DMS79 (cell line): ENCODE measurements around the gene EIF2S1.
A peak's percentile ranks its signal among the peaks of the same experiment; 100 is the strongest.
"Not testable (repeated sequence)": the region's sequence is repeated elsewhere in the genome, so short reads cannot be mapped to it uniquely, and the experiment has no call there.

Experiments
- DNase-seq: peaks from one replicate; lab custom pipeline; 2025; lab: John Stamatoyannopoulos, UW

Gene EIF2S1

GRCh38 chr14:67411370-67411769 lies 51.2 kb downstream of the EIF2S1 start:
- no peak for DNase-seq

DNA sequence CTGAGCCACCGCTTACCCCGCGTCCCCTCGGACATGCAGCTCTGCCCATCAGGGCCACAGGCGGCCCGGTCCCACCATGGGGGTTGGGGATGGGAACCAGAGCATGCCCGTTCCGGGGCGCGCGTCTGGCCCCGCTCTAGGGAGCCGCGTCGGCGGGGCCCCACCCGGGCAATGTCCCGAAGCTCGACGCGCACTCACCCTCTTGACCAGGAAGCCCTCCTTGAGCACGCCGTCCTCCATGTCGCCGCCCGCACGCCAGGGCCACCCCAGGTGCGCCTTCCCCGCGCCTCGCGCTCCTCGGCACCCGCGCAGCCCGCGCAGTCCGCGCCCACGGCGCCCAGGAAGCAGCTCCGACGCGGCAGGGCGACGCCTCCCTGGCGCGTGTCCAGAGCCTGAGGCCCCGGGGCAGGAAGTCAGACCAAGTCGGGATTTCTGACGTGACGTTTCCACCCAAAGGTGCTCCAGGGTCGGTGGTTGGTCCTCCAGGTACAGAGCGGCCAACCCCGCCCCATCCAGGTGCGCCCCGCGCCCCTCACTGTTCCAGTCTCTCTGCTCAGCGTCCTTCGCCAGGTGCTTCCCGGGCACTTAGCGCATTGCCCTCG lies 51.8 kb downstream of the EIF2S1 start, which contains the start of gene PLEK2:
Gene PLEK2 (minus strand): TSS at position 346 of the 602 bp plus-strand sequence. CDS start 106 bp downstream, at position 240.
- peak; percentile 89 for DNase-seq

GRCh38 chr14:67413806-67414769 lies 54.0 kb downstream of the EIF2S1 start:
- no peak for DNase-seq

GRCh38 chr14:67415610-67416009 lies 55.5 kb downstream of the EIF2S1 start:
- DNase-seq = not testable (repeated sequence)

GRCh38 chr14:67416085-67416484 lies 56.0 kb downstream of the EIF2S1 start:
- no peak for DNase-seq

- no peak for DNase-seq
These were observed 56.7 kb downstream of the EIF2S1 start for GRCh38 chr14:67416810-67417209.

DNA sequence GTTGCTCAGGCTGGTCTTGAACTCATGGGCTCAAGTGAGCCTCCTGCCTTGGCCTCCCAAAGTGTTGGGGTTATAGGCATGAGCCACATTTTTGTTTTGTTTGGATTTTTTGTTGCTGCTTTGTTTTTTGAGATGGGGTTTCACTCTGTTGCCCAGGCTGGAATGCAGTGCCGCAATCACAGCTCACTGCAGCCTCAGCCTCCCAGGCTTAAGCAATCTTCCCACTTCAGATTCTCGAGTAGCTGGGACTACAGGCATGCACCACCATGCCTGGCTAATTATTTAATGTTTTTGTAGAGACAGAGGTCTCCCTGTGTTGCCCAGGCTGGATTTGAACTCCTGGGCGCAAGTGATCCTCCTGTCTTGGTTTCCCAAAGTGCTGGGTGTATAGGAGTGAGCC lies 57.5 kb downstream of the EIF2S1 start:
- no peak for DNase-seq

- no peak for DNase-seq
These were observed 58.5 kb downstream of the EIF2S1 start for GRCh38 chr14:67418401-67419191.

- DNase-seq = no peak
These were observed 60.1 kb downstream of the EIF2S1 start for GRCh38 chr14:67420102-67420739.

DNA sequence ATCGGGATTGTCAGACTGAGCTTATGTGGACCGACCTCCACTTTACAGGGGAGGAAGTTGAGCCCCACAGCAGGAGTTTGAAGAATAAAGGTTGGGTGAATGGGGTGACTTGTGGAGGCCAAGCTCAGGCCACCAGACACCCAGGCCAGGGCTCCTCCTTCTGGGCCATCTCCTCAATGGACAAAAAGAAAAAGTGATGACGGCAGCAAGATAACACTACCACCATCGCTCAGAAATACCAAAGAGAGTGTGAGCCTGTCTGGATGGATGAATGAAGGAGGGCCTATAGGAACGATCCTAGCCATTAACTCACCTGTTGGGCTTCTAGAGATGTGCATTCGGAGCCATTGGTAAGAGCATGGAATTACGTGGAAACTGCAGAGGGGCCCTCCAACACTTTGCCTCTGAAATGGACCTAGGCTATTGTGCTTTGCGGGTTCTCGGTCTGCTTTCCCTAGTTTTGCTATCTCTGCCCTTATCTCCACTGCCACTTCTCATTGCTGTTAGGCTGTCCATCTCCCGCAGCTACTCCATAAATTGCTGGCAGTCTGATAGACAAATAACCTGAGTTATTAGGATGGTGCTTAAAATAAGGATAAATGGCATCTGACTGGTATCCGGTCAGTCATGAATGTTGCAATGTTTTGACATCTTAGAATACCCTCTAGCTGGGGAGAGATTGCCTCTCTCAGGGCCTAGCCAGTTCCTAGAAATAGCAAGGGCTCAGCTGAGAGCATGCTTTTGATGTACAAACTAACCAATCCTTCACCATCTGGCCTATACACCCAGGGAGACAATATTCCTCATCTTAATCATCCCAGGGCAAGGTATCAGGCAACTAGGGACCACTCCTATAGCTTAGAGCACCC lies 61.5 kb downstream of the EIF2S1 start:
- no peak for DNase-seq

GRCh38 chr14:67423424-67423823 lies 63.3 kb downstream of the EIF2S1 start:
- no peak for DNase-seq

GRCh38 chr14:67424539-67424938 lies 64.4 kb downstream of the EIF2S1 start:
- DNase-seq = no peak

DNA sequence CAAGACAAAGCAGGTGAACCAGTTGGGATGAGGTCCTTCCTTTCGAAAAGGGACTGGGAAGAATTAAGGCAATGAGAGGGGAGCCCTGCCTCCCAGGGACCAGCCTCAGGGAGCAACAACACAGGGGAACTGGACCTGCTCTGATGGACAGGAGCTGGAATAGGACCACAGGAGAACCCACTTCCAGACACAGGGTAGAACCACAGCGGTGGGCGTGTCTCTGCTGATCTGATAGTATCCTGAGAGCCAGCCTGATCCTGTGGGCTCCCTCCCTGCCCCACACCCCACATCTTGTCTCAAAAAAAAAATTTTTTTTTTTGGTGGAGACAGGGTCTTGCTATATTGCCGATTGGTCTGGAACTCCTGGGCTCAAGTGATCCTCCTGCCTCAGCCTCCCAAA lies 65.5 kb downstream of the EIF2S1 start:
- no peak for DNase-seq

GRCh38 chr14:67426161-67426560 lies 66.0 kb downstream of the EIF2S1 start:
- DNase-seq = peak; percentile 31

GRCh38 chr14:67426983-67427606 lies 67.0 kb downstream of the EIF2S1 start:
- DNase-seq = peak; percentile 84

DNA sequence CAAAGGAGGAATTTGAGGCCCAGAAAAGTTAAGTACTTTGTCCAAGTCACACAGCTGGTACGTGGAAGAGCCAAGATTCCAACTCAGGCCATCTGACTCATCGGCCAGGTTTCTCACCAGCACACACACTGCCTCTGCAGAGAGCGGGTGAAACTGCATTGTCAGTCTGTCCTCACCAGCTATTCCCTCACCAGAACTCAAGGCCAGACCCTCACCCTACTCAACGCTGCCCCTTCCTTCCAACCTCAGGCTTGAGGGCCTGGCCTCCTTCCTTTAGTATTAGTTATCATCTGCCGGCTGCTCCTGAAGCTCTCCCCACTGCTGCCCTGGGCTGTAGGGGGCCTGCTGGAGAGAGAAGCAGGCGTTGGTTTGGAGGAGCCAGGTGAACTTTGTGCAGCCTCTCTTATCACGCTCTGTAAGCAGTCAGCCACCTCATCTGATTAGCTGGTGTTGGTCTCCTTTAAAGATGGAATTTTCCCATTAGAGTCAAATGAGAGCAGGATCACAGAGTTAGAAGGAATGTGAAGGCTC lies 68.4 kb downstream of the EIF2S1 start:
- DNase-seq = no peak

GRCh38 chr14:67429510-67430205 lies 69.5 kb downstream of the EIF2S1 start:
- DNase-seq = no peak

DNA sequence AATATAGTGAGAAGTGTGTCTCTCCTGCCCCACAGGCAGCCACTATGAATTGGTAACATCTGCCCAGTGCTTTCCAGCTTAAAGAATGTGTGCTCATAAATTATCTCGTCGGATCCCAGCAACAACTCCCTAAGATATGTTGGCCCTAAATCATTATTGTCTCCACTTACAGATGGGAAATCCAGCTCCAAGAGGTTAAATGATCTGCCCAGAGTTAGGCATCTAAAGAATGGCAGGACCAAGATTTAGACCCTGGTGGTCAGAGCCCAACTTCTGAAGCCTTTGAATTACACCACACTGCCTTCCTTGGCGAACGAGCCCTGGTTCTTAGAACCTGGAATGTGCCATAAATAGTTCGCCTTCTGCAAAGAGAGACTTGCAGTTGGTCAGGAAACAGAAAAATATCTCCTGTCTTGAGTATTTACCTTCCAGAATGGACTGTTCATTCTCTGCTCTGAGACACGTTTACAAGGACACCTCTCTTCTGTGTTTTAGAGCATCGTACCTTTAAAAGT lies 72.0 kb downstream of the EIF2S1 start:
- no peak for DNase-seq

- DNase-seq = no peak
These were observed 75.5 kb downstream of the EIF2S1 start for GRCh38 chr14:67435603-67436002.
